HepG2 (cell line): ENCODE results near the gene WIPF2. TPM values are rescaled to one million over a fixed set of nuclear protein-coding genes. Genes with fewer than 3 reads are reported as not detected.

ENCODE experiments used
- ATAC-seq: fragments of 200-7000 bp; cut with Tn5 transposase; 3 replicates; pipeline ENCODE4 v1.9.1; 2020; ENCODE audit warnings: mild to moderate bottlenecking, moderate library complexity
- BruUV-seq: library from RNA; stranded (reverse); fragments of 400-500 nt; replicated peaks from 2 replicates; lab custom pipeline; 2021; lab: Mats Ljungman, UMichigan
- CTCF ChIA-PET: fragments of 300-600 bp; formaldehyde crosslinking; extraction: SDS; loops from one replicate; lab custom pipeline; 2021; ENCODE audit warnings: low total read pairs, inconsistent platforms, low intra/inter-chr PET ratio; lab: Yijun Ruan, JAX
- POLR2A ChIA-PET: fragments of 350-600 bp; sonication (Branson Sonifier 250); formaldehyde crosslinking; loops from one replicate; lab custom pipeline; 2020; ENCODE audit warnings: antibody characterized with exemption, inconsistent platforms; lab: Yijun Ruan, JAX
- DNase-seq: peaks from one replicate; pipeline ENCODE4 v3.0.0-alpha.2; 2015; ENCODE audit warnings: low spot score
- FAIRE-seq: peaks from 3 replicates; lab custom pipeline; 2011; peaks lifted over from hg19 to GRCh38; lab: Jason Lieb, UNC
- H2AFZ ChIP-seq: one replicate; pipeline ENCODE4 v1.6.1; 2011; ENCODE audit warnings: low read length, inconsistent platforms
- H3K27ac ChIP-seq: fragments of 300-600 bp; 3 replicates; pipeline ENCODE4 v1.8.0; 2011; ENCODE audit warnings: mixed run types, mild to moderate bottlenecking, mixed read lengths, low read length, inconsistent platforms; ENCODE audit not compliant: insufficient read depth; ENCODE audit errors: extremely low read length
- H3K27me3 ChIP-seq, 2 experiments: fragments of 200-600 bp in 1 of 2; 2 replicates in 1 of 2; 3 replicates in 1 of 2; pipeline versions ENCODE4 v1.6.0 to v1.8.0; 2011; ENCODE audit warnings: low read length in 2 of 2, mild to moderate bottlenecking in 2 of 2, moderate library complexity in 2 of 2, inconsistent platforms in 1 of 2; ENCODE audit not compliant: insufficient read depth in 2 of 2, control insufficient read depth in 1 of 2
- H3K36me3 ChIP-seq, 2 experiments: fragments of 200-600 bp in 1 of 2; replicated peaks in 1 of 2; 2 replicates in 1 of 2; 3 replicates in 1 of 2; pipeline versions ENCODE4 v1.5.1 to v1.8.0; 2011; ENCODE audit warnings: low read length in 2 of 2, inconsistent platforms in 1 of 2; ENCODE audit not compliant: insufficient read depth in 2 of 2, control insufficient read depth in 1 of 2
- H3K4me1 ChIP-seq: 2 replicates; pipeline ENCODE4 v1.5.1; 2012; ENCODE audit warnings: low read length, inconsistent platforms; ENCODE audit not compliant: insufficient read depth
- H3K4me2 ChIP-seq: 2 replicates; pipeline ENCODE4 v1.6.0; 2011; ENCODE audit warnings: low read depth, low read length, inconsistent platforms
- H3K4me3 ChIP-seq, 3 experiments: fragments of 200-600 bp in 1 of 3; sonication (generic), shearing (Covaris generic) in 1 of 3; replicated peaks in 1 of 3; 2 replicates each; pipeline ENCODE4 v1.5.1; 2011 to 2016; ENCODE audit warnings: low read length in 3 of 3, inconsistent platforms in 2 of 3, low read depth in 2 of 3, mild to moderate bottlenecking in 2 of 3, control low read depth in 1 of 3, mixed read lengths in 1 of 3; ENCODE audit not compliant: insufficient read depth in 1 of 3
- H3K79me2 ChIP-seq: one replicate; pipeline ENCODE4 v1.6.1; 2011; ENCODE audit warnings: low read length, inconsistent platforms; ENCODE audit not compliant: insufficient read depth
- H3K9ac ChIP-seq: 2 replicates; pipeline ENCODE4 v1.6.0; 2011; ENCODE audit warnings: mild to moderate bottlenecking, low read depth, low read length, inconsistent platforms; ENCODE audit not compliant: insufficient read depth
- H3K9me3 ChIP-seq: 2 replicates; pipeline ENCODE4 v1.5.1; 2012; ENCODE audit warnings: mild to moderate bottlenecking, low read length
- H4K20me1 ChIP-seq: 2 replicates; pipeline ENCODE4 v1.6.0; 2011; ENCODE audit warnings: inconsistent platforms, mild to moderate bottlenecking, low read length, moderate library complexity; ENCODE audit not compliant: insufficient read depth
- HOXA7 ChIP-seq: sonication (generic); formaldehyde crosslinking; IDR thresholded peaks from 2 replicates; pipeline ENCODE4 v1.8.1; 2022; ENCODE audit warnings: mild to moderate bottlenecking, missing genetic modification reagents, moderate library complexity
- ISL2 ChIP-seq: sonication (generic); formaldehyde crosslinking; IDR thresholded peaks from 2 replicates; pipeline ENCODE4 v1.5.0; 2020; ENCODE audit warnings: missing genetic modification reagents
- MEIS1 ChIP-seq: sonication (generic); formaldehyde crosslinking; IDR thresholded peaks from 2 replicates; pipeline ENCODE4 v1.9.0; 2021; ENCODE audit warnings: mild to moderate bottlenecking, missing genetic modification reagents, moderate library complexity, borderline replicate concordance
- MYNN ChIP-seq: sonication (generic); formaldehyde crosslinking; IDR thresholded peaks from 2 replicates; pipeline ENCODE4 v1.4.0; 2020; ENCODE audit warnings: mild to moderate bottlenecking, low read depth, missing genetic modification reagents
- SNAPC4 ChIP-seq: sonication (generic); formaldehyde crosslinking; IDR thresholded peaks from 2 replicates; pipeline ENCODE4 v1.4.0; 2020; ENCODE audit warnings: mild to moderate bottlenecking, missing genetic modification reagents
- YEATS2 ChIP-seq: sonication (generic); formaldehyde crosslinking; IDR thresholded peaks from 2 replicates; pipeline ENCODE4 v1.4.0; 2020; ENCODE audit warnings: missing genetic modification reagents, borderline replicate concordance
- ZNF260 ChIP-seq: sonication (generic); formaldehyde crosslinking; IDR thresholded peaks from 2 replicates; pipeline ENCODE4 v1.4.0; 2020; ENCODE audit warnings: missing genetic modification reagents, low read depth, mild to moderate bottlenecking, borderline replicate concordance
- WGBS: methylation state at CpG from one replicate; pipeline ENCODE4 v1.1.6; 2017; ENCODE audit warnings: low lambda C conversion rate; 5-methylcytosine and 5-hydroxymethylcytosine counted together
- in situ Hi-C: cut with HindIII; loops from 2 replicates; pipeline ENCODE4 v1.10.0; 2017; ENCODE audit warnings: low pct_unique_long_range_greater_than_20kb; ENCODE audit not compliant: extremely low pct_ligation_motif_present
- intact Hi-C: fragments of 100-400 bp; cut with micrococcal nuclease; formaldehyde crosslinking; loops from one replicate; pipeline ENCODE4 v1.10.0; 2022; ENCODE audit not compliant: unreplicated experiment
- polyA plus RNA-seq, 8 experiments: library from polyadenylated mRNA; depleted of rRNA in 3 of 8; stranded (reverse) in 7 of 8; unstranded in 1 of 8; fragments of >200 nt; fragmentation: Illumina TruSeq in 4 of 8; extraction: Trizol in 4 of 8; gene quantifications; 2 replicates each; pipeline versions ENCODE4 v1.2.1 to v1.2.3, GENCODE V29; 2011 to 2016; ENCODE audit warnings: low read depth in 4 of 8, missing spikeins in 1 of 8, mixed read lengths in 1 of 8; ENCODE audit not compliant: insufficient read depth in 1 of 8
- total RNA-seq, 5 experiments: library from RNA; depleted of rRNA; stranded (reverse); fragments of >200 nt; fragmentation: Illumina TruSeq; extraction: Trizol; gene quantifications; 2 replicates each; pipeline ENCODE4 v1.2.3, GENCODE V29; 2016; ENCODE audit warnings: low read depth in 1 of 5
- TF ChIP-seq, protein P1 (sequence below): sonication (generic); formaldehyde crosslinking; IDR thresholded peaks from 2 replicates; pipeline ENCODE4 v1.4.0; 2020; ENCODE audit warnings: mild to moderate bottlenecking, missing genetic modification reagents
- TF ChIP-seq, protein P2 (sequence below): sonication (generic); formaldehyde crosslinking; IDR thresholded peaks from 2 replicates; pipeline ENCODE4 v1.4.0; 2020; ENCODE audit warnings: missing genetic modification reagents, borderline replicate concordance

WIPF2 gene
- total and polyA plus RNA-seq, 2 of the 13 experiments (the other 11 are each of a cell fraction or from before 2014, with no cell fraction given), result 7.2 to 10.8 TPM

DNA sequence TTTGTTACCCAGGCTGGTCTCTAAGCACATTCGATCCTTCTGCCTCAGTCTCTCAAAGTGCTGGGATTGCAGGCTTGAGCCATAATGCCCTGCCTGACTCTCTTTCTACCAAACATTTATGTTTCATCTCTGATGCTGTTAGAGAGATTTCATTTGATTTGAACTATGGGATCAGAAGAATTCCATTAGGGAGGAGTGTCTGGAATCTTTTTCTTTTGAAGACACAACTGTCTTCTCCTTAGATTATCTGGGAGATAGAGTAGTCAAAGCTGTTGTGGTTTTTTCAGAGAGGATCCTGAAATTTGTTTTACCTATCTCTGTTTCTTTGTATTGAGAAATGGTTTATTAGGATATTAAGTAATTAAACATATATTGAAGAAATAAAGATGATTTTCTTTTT lies 29.4 kb downstream of the WIPF2 start:
- intact Hi-C loops (no loop called here), in situ Hi-C loops (no loop called here)
- Histone ChIP-seq H3K36me3 (peaks cover 2 to 6% of the 10 kb centered on the region in 2 experiments; a peak in 3 of 5 replicates), H3K4me2 (no peak overlapping the region), H4K20me1 (no peaks in the 10 kb centered on the region), H3K9me3 (no peaks in the 10 kb centered on the region), H3K4me3 (no peak overlapping the region), H3K79me2 (peaks cover 60% of the 10 kb centered on the region), H3K4me1 (no peaks in the 10 kb centered on the region), H3K27ac (no peak overlapping the region), H2AFZ (no peak overlapping the region), H3K27me3 (no peaks in the 10 kb centered on the region), H3K9ac (no peak overlapping the region)
- BruUV-seq, result no TSS peak
- TF ChIP-seq, protein P1, sequence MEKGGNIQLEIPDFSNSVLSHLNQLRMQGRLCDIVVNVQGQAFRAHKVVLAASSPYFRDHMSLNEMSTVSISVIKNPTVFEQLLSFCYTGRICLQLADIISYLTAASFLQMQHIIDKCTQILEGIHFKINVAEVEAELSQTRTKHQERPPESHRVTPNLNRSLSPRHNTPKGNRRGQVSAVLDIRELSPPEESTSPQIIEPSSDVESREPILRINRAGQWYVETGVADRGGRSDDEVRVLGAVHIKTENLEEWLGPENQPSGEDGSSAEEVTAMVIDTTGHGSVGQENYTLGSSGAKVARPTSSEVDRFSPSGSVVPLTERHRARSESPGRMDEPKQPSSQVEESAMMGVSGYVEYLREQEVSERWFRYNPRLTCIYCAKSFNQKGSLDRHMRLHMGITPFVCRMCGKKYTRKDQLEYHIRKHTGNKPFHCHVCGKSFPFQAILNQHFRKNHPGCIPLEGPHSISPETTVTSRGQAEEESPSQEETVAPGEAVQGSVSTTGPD (CRISPR knock-in tag), result no peak
- TF ChIP-seq MEIS1 (CRISPR knock-in tag) (no peak), HOXA7 (CRISPR knock-in tag) (no peak)
- ChIA-PET CTCF (no interaction called here), POLR2A (no interaction called here)
- ATAC-seq, result no peak
- WGBS, result 96% methylated on average over 1 of the region's 1 CpG
- no peak for DNase-seq
- no peak for FAIRE-seq

DNA sequence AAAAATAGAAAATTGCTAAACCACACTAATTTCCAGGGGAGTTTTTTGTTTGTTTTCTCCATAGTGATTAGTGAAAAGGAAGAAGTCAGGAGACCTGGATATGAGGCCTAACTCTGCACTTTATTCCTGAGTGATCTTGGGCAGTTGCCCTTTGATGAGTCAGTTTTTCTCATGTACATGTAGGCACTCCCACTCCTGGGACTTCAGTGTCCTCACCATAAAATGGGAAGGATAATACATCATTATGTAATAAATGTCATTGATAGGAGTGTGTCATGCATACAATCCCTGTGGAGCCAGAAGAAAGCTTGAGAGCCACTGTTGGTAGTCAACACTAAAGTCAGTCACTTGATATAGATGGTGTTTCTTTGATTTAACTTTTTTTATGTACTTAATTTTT lies 32.5 kb downstream of the WIPF2 start:
- H4K20me1 ChIP-seq, result no peaks in the 10 kb centered on the region
- H3K9ac ChIP-seq, result no peak overlapping the region
- no peak overlapping the region for H2AFZ ChIP-seq
- ChIA-PET CTCF (no interaction called here), POLR2A (no interaction called here)
- BruUV-seq, result no TSS peak
- H3K4me2 ChIP-seq, result no peak overlapping the region
- no peak overlapping the region for H3K4me3 ChIP-seq
- in situ Hi-C loops (no loop called here), intact Hi-C loops (no loop called here)
- H3K4me1 ChIP-seq, result no peaks in the 10 kb centered on the region
- H3K36me3 ChIP-seq, result peaks cover 4 to 11% of the 10 kb centered on the region in 2 experiments; a peak in 4 of 5 replicates
- H3K27me3 ChIP-seq, result no peaks in the 10 kb centered on the region
- no peaks in the 10 kb centered on the region for H3K9me3 ChIP-seq
- ATAC-seq (no peak), FAIRE-seq (no peak), DNase-seq (no peak)
- no peak overlapping the region for H3K27ac ChIP-seq
- peaks cover 54% of the 10 kb centered on the region for H3K79me2 ChIP-seq
- TF ChIP-seq YEATS2 (CRISPR knock-in tag) (no peak), MYNN (CRISPR knock-in tag) (no peak), ZNF260 (CRISPR knock-in tag) (no peak), ISL2 (CRISPR knock-in tag) (no peak), SNAPC4 (no peak)
- TF ChIP-seq, protein P2, sequence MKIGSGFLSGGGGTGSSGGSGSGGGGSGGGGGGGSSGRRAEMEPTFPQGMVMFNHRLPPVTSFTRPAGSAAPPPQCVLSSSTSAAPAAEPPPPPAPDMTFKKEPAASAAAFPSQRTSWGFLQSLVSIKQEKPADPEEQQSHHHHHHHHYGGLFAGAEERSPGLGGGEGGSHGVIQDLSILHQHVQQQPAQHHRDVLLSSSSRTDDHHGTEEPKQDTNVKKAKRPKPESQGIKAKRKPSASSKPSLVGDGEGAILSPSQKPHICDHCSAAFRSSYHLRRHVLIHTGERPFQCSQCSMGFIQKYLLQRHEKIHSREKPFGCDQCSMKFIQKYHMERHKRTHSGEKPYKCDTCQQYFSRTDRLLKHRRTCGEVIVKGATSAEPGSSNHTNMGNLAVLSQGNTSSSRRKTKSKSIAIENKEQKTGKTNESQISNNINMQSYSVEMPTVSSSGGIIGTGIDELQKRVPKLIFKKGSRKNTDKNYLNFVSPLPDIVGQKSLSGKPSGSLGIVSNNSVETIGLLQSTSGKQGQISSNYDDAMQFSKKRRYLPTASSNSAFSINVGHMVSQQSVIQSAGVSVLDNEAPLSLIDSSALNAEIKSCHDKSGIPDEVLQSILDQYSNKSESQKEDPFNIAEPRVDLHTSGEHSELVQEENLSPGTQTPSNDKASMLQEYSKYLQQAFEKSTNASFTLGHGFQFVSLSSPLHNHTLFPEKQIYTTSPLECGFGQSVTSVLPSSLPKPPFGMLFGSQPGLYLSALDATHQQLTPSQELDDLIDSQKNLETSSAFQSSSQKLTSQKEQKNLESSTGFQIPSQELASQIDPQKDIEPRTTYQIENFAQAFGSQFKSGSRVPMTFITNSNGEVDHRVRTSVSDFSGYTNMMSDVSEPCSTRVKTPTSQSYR (CRISPR knock-in tag), result no peak
